ENCODE results near the gene CERCAM.

Gene CERCAM

DNA sequence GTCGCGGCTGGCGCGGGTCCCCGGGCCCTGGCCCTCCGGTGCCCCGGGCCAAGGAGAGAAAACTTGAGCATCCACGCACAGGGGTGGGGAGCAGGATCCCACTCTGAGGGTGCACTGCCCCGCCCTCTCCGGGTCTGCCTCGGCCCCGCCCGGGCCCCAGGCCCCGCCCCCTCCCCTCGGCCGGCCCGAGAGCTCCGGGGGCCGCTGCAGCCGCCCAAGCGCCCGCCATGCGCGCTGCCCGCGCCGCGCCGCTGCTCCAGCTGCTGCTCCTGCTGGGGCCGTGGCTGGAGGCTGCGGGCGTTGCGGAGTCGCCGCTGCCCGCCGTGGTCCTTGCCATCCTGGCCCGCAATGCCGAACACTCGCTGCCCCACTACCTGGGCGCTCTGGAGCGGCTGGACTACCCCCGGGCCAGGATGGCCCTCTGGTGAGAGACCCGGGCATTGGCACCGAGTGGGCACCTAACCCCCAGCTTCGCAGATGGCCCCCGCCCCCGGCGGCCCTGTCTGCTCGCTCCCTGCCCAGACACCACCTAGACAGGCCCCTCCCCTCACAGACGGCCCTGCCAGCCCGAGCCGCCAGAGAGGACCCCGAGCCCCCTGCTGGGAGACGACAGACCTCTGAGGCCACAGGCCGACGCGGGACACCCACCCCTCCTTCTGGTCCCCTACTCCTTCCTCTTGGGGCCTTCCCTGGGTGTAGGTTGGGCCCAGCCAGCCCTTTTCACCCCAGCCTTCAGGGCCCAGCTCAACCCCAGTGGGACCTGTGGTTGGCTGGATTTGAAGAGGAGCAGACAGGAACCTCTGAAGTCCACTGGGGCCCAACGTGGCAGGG lies at the start of gene CERCAM:
TSS of gene CERCAM (plus strand) at position 207 of the 831 bp plus-strand sequence. CDS start at position 228, 21 bp downstream.
- peak in 1 of 2 donors; percentile 26 for DNase-seq (ENCODE audit: low read depth in 1 of 2, low spot score in 1 of 2)

- no peak for DNase-seq (ENCODE audit: low read depth in 1 of 2, low spot score in 1 of 2)
These were observed 49.0 kb upstream of the CERCAM start for GRCh38 chr9:128371630-128372117.

- DNase-seq (ENCODE audit: low read depth in 1 of 2, low spot score in 1 of 2): no peak
These were observed 48.4 kb upstream of the CERCAM start for GRCh38 chr9:128372188-128372641.

DNA sequence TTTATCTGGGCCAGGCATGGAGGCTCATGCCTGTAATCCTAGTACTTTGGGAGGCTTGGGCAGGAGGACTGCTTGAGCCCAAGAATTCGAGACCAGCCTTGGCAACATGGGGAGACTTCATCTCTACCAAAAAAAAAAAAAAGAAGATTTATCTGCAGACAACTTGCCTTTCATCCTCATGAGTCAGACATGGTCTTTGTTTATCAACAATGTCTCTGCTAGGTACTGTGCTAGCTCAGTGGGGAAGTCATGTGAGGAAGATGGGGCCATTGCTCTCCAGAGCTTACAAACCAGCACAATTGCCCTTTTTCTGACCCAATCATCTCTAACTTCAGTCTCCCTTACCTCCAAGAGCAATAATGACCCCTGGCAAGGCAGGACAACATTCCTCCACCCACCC lies 47.9 kb upstream of the CERCAM start:
- no peak for DNase-seq (ENCODE audit: low read depth in 1 of 2, low spot score in 1 of 2)

DNA sequence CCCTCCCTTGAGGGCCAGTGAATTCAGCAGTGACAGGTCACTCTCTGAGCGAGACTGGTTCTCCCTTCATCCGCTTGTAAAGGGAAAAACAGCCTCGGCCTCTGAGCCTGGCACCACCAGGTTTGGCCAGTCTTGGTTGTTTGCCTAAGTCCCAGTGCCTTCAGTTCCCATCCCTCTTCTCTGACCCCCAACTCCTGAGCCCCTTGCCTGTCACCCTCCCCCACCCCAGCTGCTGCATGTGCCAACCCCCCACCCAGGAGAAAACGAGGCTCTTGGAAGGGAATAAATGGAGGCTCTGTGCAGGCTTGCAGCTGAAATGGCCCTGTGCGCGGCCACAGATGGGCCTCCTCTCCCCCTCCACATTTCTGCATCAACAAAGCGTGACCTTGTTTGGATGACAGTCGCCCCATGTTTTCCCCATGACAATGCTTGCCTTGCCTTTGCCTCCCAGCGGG lies 46.4 kb upstream of the CERCAM start:
- no peak for DNase-seq (ENCODE audit: low read depth in 1 of 2, low spot score in 1 of 2)

DNA sequence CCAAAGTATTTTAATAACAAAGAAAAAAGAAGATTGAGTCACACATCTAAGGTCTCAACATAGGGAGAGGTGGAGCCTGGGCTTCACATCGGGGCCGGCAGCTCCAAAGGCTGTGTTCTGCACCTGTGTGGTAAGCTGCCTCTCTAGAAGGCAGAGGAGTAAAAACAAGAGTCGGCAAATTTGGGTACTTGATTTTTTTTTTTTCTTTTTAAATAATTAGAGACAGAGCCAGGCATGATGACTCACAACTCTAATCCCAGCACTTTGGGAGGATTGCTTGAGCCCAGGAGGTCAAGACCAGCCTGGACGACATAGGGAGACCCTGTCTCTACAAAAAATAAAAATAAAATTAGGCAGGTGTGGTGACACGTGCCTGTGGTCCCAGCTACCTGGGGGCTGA lies 44.8 kb upstream of the CERCAM start:
- DNase-seq (ENCODE audit: low read depth in 1 of 2, low spot score in 1 of 2): no peak

GRCh38 chr9:128382261-128382660 lies 38.4 kb upstream of the CERCAM start:
- no peak for DNase-seq (ENCODE audit: low read depth in 1 of 2, low spot score in 1 of 2)

DNA sequence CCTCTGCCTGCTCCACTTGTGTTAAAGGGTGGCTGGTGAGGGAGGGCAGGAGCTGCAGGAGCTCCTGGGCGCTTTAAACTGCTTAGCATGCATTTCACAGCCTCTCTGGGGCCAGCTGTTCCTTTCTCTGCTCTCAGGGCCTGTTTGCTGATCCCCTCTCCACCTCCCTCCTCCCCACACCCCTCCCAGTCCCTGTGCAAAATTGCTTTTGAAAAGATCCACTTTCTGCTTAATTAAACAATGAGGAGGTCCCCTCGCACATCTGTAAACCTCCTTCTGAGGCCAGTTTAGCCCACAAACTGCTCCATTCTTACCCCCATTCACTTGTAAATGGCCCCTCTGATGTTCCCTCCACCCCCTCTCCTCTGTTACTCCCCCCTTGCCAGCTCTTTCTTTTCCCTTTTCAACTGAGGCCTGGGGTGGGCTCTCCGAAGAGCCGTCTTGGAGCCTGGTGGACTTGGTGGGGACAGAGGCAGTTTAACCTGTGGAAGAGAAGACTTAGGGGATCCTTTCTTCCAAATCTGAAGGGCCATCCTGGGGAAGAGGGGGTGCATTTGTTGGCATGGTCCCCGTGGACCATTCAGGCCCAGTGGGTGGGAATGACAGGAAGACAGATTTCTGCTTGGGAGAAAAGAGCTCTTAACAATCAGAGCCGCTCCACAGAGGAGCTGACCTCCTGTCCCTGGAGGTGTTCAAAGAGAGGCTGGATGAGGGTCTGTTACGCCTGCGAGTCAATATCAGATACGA lies 37.5 kb upstream of the CERCAM start:
- DNase-seq (ENCODE audit: low read depth in 1 of 2, low spot score in 1 of 2): no peak

- DNase-seq (ENCODE audit: low read depth in 1 of 2, low spot score in 1 of 2): no peak
These were observed 36.9 kb upstream of the CERCAM start for GRCh38 chr9:128383791-128384190.

DNA sequence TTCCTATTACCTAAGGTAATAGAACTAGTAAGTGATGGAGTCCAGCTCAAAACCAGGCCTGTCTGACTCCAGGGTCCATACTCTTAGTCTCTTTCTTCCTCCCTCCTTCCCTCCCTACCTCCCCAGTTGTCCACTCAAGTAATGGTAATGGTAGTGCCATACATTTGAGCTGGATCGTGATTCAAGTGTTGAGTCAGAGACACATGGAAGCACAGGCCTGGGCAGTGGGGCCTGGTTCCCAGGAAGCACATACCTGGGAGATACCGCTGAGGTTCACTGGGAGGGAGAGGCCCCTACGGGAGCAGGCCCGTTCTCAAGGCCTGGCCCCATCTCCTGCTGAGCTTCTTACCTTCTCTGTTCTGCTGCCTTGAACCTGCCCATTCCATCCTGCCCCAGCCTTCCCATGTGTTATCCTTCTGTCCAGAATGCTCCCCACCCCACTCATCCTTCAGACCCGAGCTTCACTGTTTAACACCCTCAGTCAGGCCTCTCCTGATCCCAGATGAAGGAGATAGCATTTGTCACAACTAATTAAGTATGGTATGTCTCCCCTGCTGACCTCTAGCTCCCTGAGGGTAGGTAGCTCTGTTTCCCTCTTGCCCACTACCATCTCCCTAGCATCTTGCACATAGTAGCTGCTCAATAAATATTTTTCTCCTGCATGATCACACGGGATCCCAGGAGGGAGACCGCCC lies 35.7 kb upstream of the CERCAM start:
- no peak for DNase-seq (ENCODE audit: low read depth in 1 of 2, low spot score in 1 of 2)

DNA sequence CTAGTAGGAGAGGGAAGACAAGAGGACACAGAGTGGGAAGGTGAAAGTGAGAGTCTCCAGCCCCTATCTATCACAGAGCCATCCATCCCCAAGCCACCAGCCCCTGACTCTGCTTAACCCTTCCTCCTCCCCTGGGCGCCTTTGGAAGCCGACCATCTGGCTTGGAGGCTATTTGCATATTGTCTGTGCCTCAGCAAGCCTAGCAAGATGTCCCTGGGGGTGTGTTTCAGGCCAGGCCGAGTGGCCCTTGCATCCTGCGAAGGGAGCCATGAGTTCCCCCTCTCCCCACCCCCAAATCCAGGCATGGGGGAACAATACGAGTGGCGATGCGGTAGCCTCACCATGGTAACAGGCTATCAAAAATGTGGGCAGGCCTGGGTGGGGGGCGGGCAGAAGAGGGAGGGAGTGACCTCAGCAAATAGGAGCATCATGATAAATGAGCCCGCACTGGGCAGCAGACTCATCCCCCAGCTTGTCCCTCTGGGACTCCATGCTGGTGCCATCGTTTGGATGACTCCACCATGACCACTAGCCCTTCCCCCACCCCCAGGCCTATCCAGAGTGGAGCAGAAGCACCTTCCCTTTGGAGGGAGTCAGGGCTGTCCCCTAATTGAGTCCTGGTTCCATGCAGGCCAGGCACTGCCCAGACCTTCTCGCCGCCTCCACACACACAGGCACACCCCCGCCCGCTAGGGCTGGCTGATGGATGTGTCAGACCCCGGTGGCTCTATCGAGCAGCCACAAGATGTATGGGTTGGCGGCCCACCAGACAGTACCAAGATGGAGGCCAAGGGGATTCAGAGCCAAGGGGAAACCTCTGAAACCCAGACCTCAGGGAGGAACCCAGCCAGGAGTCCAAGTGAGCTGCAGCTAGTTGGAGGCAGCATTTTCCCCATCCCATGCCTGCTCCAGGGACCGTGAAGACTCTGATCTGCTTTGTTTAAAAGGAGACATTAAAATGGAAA lies 34.9 kb upstream of the CERCAM start:
- no peak for DNase-seq (ENCODE audit: low read depth in 1 of 2, low spot score in 1 of 2)

- no peak for DNase-seq (ENCODE audit: low read depth in 1 of 2, low spot score in 1 of 2)
These were observed 32.5 kb upstream of the CERCAM start for GRCh38 chr9:128388150-128388549.

GRCh38 chr9:128389395-128390149 lies 31.1 kb upstream of the CERCAM start:
- no peak for DNase-seq (ENCODE audit: low read depth in 1 of 2, low spot score in 1 of 2)

DNA sequence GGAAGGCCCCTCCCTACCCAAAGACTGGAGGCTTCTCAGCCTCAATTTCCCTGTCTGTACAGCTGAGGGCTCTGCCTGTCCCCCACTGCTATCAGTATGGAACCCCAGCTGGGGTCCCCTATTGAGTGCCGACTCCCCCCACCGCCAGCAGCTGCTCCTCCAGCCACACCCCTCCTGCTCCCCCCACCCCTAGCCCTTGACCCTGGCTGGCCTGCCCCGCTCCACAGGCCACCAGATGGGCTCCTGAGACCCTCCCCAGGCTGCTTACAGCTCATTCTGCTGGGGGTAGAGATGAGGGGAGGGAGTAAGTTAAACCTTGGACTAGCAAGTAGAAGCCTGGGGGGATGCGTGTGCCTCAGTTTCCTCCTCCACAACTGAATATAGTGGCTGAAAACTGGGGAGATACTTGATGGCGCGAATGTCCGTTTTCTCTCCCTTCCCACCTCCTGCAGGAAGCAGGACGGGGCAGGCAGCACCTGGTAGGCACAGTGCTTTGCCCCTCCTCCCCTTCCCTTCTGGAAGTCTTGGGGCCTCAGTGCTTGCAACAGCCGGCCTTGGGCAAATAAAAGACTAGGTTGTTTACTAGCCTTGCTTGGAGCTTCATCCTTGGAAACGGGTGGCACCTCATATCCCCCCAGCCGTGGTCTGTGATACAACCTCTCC lies 30.4 kb upstream of the CERCAM start:
- DNase-seq (ENCODE audit: low read depth in 1 of 2, low spot score in 1 of 2): no peak

- no peak for DNase-seq (ENCODE audit: low read depth in 1 of 2, low spot score in 1 of 2)
These were observed 29.6 kb upstream of the CERCAM start for GRCh38 chr9:128390813-128391711.

DNA sequence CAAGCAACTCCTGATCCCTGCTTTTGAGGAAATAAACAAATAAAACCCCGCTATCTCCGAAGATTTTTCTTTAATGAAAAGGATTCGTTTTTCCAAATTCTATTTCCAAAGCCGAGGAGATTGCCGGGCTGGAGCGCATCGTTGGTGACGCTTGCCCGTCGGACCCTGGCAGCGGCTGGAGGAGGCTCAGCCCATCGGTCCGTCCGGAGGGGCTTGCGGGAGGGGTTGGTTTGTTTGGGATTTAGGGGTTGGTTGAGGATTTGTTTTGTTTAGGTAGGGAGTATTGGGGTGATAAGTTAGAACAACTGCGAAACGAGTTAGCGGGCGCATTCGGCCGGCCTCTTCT lies 28.7 kb upstream of the CERCAM start:
- DNase-seq (ENCODE audit: low read depth in 1 of 2, low spot score in 1 of 2): no peak

DNA sequence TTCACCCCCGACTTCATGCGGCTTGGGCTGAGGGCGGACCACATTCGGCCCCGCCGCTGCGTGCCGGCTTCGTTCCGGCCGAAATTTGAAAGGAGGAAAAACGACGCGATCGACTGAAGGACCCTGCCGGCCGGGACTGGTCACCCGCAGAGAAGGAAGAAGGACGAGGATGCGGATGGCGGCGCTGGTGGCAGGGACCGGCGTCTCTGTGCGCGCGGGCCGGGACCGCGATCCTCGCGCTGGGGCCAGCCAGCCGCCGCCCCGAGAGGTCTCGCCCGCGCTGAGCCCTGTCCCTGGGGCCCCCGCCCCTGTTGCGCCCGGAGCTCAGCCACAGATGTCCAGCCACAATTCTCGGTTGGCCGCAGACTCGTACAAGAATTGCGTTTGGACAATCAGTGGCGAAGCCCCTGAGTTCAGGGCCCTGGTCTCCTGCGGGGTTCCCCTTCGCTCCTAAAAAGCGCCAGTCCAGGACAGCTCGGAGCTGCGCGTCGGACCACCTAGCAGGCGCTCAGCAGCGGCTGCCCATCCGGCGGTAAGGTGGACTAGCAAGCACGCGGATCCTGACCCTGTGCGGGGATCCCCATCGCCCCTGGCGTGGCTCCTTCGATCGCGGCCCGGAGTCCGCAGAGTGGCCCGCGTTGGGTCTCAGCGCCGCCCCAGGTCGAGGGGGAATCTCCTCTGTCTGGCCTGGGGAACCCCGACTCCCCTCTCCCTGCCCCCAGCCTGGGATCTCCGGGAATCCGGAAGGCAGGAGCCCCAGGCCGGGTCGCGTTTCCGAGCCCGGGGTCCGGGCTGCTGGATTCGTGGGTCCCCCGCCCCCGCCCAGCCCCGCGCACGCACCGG lies 28.1 kb upstream of the CERCAM start:
- DNase-seq (ENCODE audit: low read depth in 1 of 2, low spot score in 1 of 2): no peak
